Measurements from ENCODE around the gene CDH2.

- TF ChIP-seq, protein P1, sequence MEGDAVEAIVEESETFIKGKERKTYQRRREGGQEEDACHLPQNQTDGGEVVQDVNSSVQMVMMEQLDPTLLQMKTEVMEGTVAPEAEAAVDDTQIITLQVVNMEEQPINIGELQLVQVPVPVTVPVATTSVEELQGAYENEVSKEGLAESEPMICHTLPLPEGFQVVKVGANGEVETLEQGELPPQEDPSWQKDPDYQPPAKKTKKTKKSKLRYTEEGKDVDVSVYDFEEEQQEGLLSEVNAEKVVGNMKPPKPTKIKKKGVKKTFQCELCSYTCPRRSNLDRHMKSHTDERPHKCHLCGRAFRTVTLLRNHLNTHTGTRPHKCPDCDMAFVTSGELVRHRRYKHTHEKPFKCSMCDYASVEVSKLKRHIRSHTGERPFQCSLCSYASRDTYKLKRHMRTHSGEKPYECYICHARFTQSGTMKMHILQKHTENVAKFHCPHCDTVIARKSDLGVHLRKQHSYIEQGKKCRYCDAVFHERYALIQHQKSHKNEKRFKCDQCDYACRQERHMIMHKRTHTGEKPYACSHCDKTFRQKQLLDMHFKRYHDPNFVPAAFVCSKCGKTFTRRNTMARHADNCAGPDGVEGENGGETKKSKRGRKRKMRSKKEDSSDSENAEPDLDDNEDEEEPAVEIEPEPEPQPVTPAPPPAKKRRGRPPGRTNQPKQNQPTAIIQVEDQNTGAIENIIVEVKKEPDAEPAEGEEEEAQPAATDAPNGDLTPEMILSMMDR (IDR thresholded peaks at IDR 0.05): no peak
- no peak for TF ChIP-seq POLR2A (IDR thresholded peaks at IDR 0.05)
Observed at GRCh38 chr18:28109781-28110560, 67.0 kb downstream of the CDH2 start.
